Activated CD8-positive, alpha-beta memory T cell treated with anti-CD3 and anti-CD28 coated beads, Interleukin-2, amount 50 U/mL, for 24 hours (primary cell): ENCODE results near the gene ARPC1A.
"Not testable (repeated sequence)": the region's sequence is repeated elsewhere in the genome, so short reads cannot be mapped to it uniquely, and the experiment has no call there.

Source experiments
- DNase-seq: peaks from one replicate; pipeline ENCODE4 v3.0.0-alpha.2; 2020; ENCODE audit errors: extremely low read depth

The ARPC1A gene

GRCh38 chr7:99409192-99409572, 83.5 kb downstream of the ARPC1A start:
- no peak for DNase-seq

GRCh38 chr7:99409806-99410205, 84.1 kb downstream of the ARPC1A start:
- DNase-seq = no peak

- no peak for DNase-seq
Measured at GRCh38 chr7:99410635-99411034, 84.9 kb downstream of the ARPC1A start.

GRCh38 chr7:99415513-99416127, 89.9 kb downstream of the ARPC1A start:
- DNase-seq = not testable (repeated sequence)
